Naive thymus-derived CD8-positive, alpha-beta T cell (primary cell): ENCODE results near the gene FBXW8. TPM values are rescaled to one million over a fixed set of nuclear protein-coding genes. Genes with fewer than 3 reads are reported as not detected.

Experiments
- ATAC-seq, 2 donors: fragments of 150-1000 bp; cut with Tn5 transposase in 1 of 2; sonication (Bioruptor Pico), chemical (Tn5 transposase) in 1 of 2; 1 replicate in 1 of 2; 2 replicates in 1 of 2; pipeline ENCODE4 v1.10.0; 2021; ENCODE audit warnings: mild to moderate bottlenecking in 2 of 2, moderate library complexity in 2 of 2
- POLR2A ChIA-PET: fragments of 350-600 bp; sonication (Branson Sonifier 250); formaldehyde crosslinking; loops from one replicate; lab custom pipeline; 2021; ENCODE audit warnings: antibody characterized with exemption; lab: Charles Lee
- DNase-seq, 10 donors: peaks; one replicate each; pipeline versions ENCODE4 v3.0.0 to v3.0.0-alpha.2; 2020 to 2022
- H3K27ac Mint-ChIP-seq, 10 donors: one replicate each; pipeline ENCODE4 v1.8.0; 2020 to 2022; ENCODE audit warnings: mild to moderate bottlenecking in 10 of 10, mixed read lengths in 10 of 10, moderate library complexity in 4 of 10, inconsistent platforms in 1 of 10
- H3K27me3 Mint-ChIP-seq, 5 donors: one replicate each; pipeline ENCODE4 v1.8.0; 2021 to 2022; ENCODE audit warnings: mixed read lengths in 5 of 5
- H3K36me3 Mint-ChIP-seq, 3 donors: one replicate each; pipeline ENCODE4 v1.8.0; 2020 to 2022; ENCODE audit warnings: mixed read lengths in 3 of 3, mild to moderate bottlenecking in 2 of 3, inconsistent platforms in 1 of 3
- H3K4me1 Mint-ChIP-seq, 4 donors: one replicate each; pipeline ENCODE4 v1.8.0; 2021 to 2022; ENCODE audit warnings: mixed read lengths in 4 of 4
- H3K4me3 Mint-ChIP-seq, 10 donors: one replicate each; pipeline ENCODE4 v1.8.0; 2020 to 2022; ENCODE audit warnings: mild to moderate bottlenecking in 10 of 10, mixed read lengths in 10 of 10, moderate library complexity in 6 of 10, inconsistent platforms in 1 of 10
- H3K9me3 Mint-ChIP-seq, 9 donors: one replicate each; pipeline ENCODE4 v1.8.0; 2020 to 2022; ENCODE audit warnings: mixed read lengths in 9 of 9, mild to moderate bottlenecking in 3 of 9, inconsistent platforms in 1 of 9, moderate library complexity in 1 of 9
- polyA plus RNA-seq, 3 donors: library from polyadenylated mRNA; unstranded; fragments of 300-500 nt; fragmentation: Illumina TruSeq; gene quantifications; one replicate each; pipeline ENCODE4 v1.2.3, GENCODE V29; 2021
- total RNA-seq, 8 experiments: library from RNA in 2 of 8; stranded (reverse) in 2 of 8; gene quantifications; one replicate each; pipeline ENCODE4 v1.2.3 and lab custom pipeline; 2021 to 2026

FBXW8 gene
- total RNA-seq (10 to 100 TPM; 17.0 to 18.3 TPM), polyA plus RNA-seq (1 to 10 TPM; 5.3 to 9.0 (median 6.4) TPM), total RNA-seq (lab: John Stamatoyannopoulos, UW) (11.3 to 31.7 (median 21.8) reads per million in 6 experiments)

GRCh38 chr12:116910645-116911451 lies at the start of gene FBXW8:
Gene FBXW8, plus strand, starts transcription at chr12:116910950. Its CDS starts 88 bp downstream, at chr12:116911038.
- POLR2A ChIA-PET: interaction anchor here (0.5 to 2.9 kb wide), 3 partner anchors 9 to 1445 kb away, joined by 3 to 10 read pairs (median 3); no protein-coding TSS in a partner anchor
- Mint-ChIP-seq H3K9me3 (no peaks in the 10 kb centered on the region), H3K27ac (peak within 1 kb of the TSS; percentile 78 to 97 (median 90)), H3K36me3 (peaks cover 0 to 8% (median 6%) of the 10 kb centered on the region in 3 donors), H3K4me3 (peak within 1 kb of the TSS; percentile 86 to 99 (median 95)), H3K4me1 (peaks cover 18 to 41% (median 38%) of the 10 kb centered on the region in 4 donors), H3K27me3 (no peaks in the 10 kb centered on the region)
- DNase-seq (peak; percentile 29 to 76 (median 56)), ATAC-seq (peak; percentile 87 to 90)

DNA sequence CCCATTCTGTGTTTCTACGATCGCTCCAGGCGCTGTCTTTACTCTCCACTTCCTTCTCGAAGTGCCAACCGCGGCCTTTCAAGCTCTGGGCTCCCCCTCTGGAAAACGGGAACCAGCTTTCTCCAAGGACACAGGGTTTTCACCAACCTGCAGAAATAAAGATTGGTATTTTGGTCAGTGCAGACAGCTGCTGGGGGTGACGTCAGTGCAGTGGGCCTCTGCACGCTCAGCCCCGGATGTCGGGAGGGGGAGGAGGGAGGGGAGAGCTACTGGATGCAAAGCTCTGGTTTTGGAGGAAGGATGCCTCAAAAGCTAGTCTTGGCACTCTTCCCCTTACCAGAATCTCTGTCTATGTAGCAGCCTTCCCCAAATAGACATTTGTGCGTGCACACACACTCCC lies 49.4 kb upstream of the FBXW8 start:
- no peak overlapping the region for H3K27ac Mint-ChIP-seq
- no peak overlapping the region for H3K4me3 Mint-ChIP-seq
- peaks cover 0 to under 1% (median 0%) of the 10 kb centered on the region in 9 donors for H3K9me3 Mint-ChIP-seq
- H3K36me3 Mint-ChIP-seq: no peaks in the 10 kb centered on the region
- H3K4me1 Mint-ChIP-seq: peaks cover 5 to 27% (median 9%) of the 10 kb centered on the region in 4 donors
- peak; percentile 75 to 79 for ATAC-seq
- H3K27me3 Mint-ChIP-seq: peaks cover 9 to 31% (median 19%) of the 10 kb centered on the region in 5 donors
- POLR2A ChIA-PET: no interaction called here
- DNase-seq: peak in 6 of 10 donors; percentile 16 to 73 (median 36)

DNA sequence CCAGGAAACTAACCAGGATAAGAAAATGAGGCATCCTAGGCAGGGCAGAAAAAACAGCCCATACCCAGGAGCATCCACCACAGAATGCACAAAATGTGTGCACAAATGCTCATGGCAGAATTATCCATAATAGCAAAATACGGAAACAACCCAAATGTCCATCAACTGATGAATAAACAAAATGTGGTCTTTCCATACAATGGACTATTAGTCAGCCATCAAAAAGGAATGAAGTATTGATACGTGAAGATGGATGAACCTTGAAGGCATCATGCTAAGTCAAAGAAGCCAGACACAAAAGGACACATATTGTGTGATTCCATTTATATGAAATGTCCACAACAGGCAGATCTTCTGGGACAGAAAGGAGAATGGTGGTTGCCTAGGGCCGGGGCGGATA lies 48.6 kb upstream of the FBXW8 start:
- H3K9me3 Mint-ChIP-seq: peaks cover 0 to 4% (median 0%) of the 10 kb centered on the region in 9 donors
- DNase-seq: no peak
- peaks cover 5 to 25% (median 9%) of the 10 kb centered on the region in 4 donors for H3K4me1 Mint-ChIP-seq
- no peak for ATAC-seq
- no peaks in the 10 kb centered on the region for H3K36me3 Mint-ChIP-seq
- POLR2A ChIA-PET: no interaction called here
- H3K4me3 Mint-ChIP-seq: no peak overlapping the region
- peak overlapping the region in 1 of 10 donors; percentile 31 for H3K27ac Mint-ChIP-seq
- peaks cover 6 to 23% (median 14%) of the 10 kb centered on the region in 5 donors for H3K27me3 Mint-ChIP-seq

DNA sequence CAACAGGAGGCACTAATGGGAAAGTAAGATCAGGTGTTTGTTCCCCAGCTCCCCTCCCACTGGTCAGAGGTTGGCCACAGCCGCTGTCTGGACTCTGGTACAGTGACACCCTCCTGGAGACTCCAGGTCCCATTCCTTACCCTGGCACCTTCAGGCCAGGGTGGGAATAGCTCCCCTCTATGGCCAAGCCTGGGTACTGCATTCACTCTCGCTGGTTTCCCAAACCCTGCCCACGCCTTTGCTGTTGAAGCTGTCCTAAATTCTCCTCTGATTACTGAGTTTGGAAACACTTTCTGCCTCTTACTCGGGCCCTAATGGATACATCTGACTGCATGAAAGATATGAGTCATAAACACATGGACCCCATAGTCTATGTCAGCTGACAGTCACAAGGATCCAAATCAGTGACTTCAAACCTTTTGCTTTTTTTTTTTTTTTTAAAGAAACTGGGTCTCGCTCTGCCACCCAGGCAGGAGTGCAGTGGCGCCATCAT lies 47.4 kb upstream of the FBXW8 start:
- peaks cover 2 to 15% (median 7%) of the 10 kb centered on the region in 5 donors for H3K27me3 Mint-ChIP-seq
- ATAC-seq: no peak

DNA sequence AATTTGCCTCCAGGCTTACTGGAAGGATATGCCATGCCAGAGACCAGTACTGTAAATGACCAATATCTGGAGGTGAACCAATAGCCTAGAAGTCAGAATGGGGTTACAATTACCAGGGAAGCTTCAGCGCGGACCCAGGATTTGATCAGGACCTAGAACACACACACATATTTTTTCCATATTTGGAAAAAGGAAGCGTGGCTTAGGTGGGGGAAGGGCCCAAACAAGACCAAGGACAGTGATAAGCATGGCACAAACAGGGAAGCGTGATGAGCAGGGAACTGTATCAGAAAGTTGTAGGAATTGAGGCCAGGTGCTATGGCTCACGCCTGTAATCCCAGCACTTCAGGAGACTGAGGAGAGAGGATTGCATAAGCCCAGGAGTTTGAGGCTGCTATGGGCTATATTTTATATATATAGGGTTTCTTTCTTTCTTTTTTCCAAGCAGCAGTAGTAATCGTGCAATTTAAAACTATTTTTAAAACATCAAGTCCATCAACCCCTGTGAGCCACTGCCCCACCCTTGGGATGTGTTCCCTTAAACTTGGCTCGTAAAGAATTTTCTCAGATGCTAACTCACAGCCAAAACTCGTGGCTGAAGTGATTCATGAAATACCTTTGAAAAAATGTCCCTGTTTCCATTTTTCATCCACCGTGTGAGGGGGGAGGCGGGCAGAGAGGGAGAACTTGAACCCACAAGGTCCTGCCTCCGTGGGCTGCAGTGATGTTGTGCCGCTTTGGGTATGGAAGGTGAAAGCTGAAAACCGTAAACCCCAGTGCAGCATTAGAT lies 46.2 kb upstream of the FBXW8 start:
- Mint-ChIP-seq H3K4me1 (peaks cover 3 to 13% (median 7%) of the 10 kb centered on the region in 4 donors), H3K4me3 (no peak overlapping the region), H3K27me3 (peaks cover 1 to 9% (median 3%) of the 10 kb centered on the region in 5 donors), H3K27ac (peak overlapping the region in 1 of 10 donors; percentile 5), H3K9me3 (peaks cover 0 to 4% (median 0%) of the 10 kb centered on the region in 9 donors), H3K36me3 (no peaks in the 10 kb centered on the region)
- no peak for DNase-seq
- POLR2A ChIA-PET: no interaction called here
- no peak for ATAC-seq

More for the DNA sequence above, 47.4 kb upstream of the FBXW8 start:
- no peak for DNase-seq
- H3K36me3 Mint-ChIP-seq: no peaks in the 10 kb centered on the region
- peaks cover 0 to 4% (median 0%) of the 10 kb centered on the region in 9 donors for H3K9me3 Mint-ChIP-seq
- H3K4me1 Mint-ChIP-seq: peaks cover 3 to 15% (median 7%) of the 10 kb centered on the region in 4 donors
- H3K4me3 Mint-ChIP-seq: no peak overlapping the region
- POLR2A ChIA-PET: no interaction called here
- peak overlapping the region in 1 of 10 donors; percentile 26 for H3K27ac Mint-ChIP-seq

DNA sequence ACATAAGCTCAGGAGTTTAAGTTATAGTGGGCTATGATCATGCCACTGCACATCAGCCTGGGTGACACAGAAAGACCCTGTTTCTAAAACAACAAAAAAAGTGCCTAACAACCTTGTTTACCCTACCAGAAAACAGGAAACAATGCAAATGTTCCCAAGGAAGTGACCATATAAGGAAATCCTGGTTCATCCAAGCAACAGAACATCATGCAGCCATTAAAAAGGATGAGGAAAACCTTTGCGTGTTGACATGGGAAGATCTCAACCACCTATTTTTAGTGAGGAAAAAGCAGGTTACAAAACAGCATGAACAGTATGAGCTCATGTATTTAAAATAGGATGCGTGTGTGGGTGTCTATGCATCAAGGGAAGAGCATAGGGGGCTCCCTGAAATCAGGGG lies 43.2 kb upstream of the FBXW8 start:
- peaks cover 0 to 3% (median under 1%) of the 10 kb centered on the region in 4 donors for H3K4me1 Mint-ChIP-seq
- POLR2A ChIA-PET: no interaction called here
- no peak for DNase-seq
- no peak overlapping the region for H3K4me3 Mint-ChIP-seq
- no peak overlapping the region for H3K27ac Mint-ChIP-seq
- H3K36me3 Mint-ChIP-seq: no peaks in the 10 kb centered on the region
- H3K27me3 Mint-ChIP-seq: peaks cover 0 to 4% (median 2%) of the 10 kb centered on the region in 5 donors
- no peak for ATAC-seq
- peaks cover 0 to 4% (median 0%) of the 10 kb centered on the region in 9 donors for H3K9me3 Mint-ChIP-seq

DNA sequence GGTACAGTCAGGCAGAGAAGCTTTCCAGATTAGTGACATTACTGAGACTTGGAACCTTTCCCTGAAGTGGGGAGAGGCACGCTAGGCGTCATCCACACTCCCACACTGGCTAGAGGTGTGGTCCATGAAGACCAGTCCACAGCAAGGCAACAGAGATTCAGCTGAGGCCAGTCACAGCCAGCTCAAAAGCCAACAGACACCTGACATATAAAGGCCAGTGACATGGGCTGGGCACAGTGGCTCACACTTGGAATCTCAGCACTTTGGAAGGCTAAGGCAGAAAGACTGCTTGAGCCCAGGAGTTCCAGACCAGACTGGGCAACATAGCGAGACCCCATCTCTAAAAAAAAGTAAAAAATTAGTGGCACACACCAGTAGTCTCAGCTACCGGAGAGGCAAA lies 40.4 kb upstream of the FBXW8 start:
- Mint-ChIP-seq H3K27me3 (peaks cover 0 to 18% (median 10%) of the 10 kb centered on the region in 5 donors), H3K27ac (no peak overlapping the region), H3K4me3 (no peak overlapping the region), H3K4me1 (peaks cover 4 to 20% (median 7%) of the 10 kb centered on the region in 4 donors), H3K36me3 (no peaks in the 10 kb centered on the region), H3K9me3 (peaks cover 0 to 11% (median 3%) of the 10 kb centered on the region in 9 donors)
- POLR2A ChIA-PET: no interaction called here
- ATAC-seq (no peak), DNase-seq (no peak)

DNA sequence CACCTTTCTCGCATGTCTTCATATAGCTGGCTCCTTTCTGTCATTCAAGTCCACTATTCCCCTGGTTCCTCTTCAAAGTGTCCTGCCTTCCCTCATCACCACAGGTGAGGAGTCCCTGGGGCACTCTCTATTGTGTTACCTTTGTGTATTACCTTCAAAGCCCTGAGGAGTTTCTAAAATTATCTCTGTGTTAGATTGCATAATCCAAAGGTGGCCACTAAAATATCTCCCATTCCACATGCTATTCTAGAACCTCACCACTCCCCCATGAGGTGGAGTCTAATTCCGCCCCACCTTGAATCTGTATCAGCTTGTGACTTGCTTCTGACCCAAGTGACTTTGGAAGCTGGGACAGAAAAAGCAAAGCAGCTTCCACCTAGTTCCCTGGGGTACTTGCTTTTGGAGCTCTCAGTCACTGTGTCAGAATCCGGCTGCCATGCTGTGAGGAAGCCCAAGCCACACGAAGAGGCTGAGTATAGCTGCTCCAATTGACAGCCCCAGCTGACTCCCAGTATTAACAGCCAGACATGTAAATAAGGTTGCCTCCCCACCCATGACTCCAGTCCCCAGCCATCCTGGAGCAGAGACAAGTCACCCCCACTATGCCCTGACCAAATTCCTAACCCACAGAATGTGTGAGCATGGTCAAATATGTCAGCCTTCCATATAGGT lies 36.3 kb upstream of the FBXW8 start:
- ATAC-seq (no peak), DNase-seq (no peak)
- POLR2A ChIA-PET: no interaction called here
- Mint-ChIP-seq H3K27me3 (peaks cover 14 to 56% (median 37%) of the 10 kb centered on the region in 5 donors), H3K9me3 (peaks cover 0 to 11% (median 3%) of the 10 kb centered on the region in 9 donors), H3K4me3 (no peak overlapping the region), H3K27ac (no peak overlapping the region), H3K36me3 (peaks cover 0 to 2% (median 0%) of the 10 kb centered on the region in 3 donors), H3K4me1 (peaks cover 12 to 33% (median 18%) of the 10 kb centered on the region in 4 donors)

DNA sequence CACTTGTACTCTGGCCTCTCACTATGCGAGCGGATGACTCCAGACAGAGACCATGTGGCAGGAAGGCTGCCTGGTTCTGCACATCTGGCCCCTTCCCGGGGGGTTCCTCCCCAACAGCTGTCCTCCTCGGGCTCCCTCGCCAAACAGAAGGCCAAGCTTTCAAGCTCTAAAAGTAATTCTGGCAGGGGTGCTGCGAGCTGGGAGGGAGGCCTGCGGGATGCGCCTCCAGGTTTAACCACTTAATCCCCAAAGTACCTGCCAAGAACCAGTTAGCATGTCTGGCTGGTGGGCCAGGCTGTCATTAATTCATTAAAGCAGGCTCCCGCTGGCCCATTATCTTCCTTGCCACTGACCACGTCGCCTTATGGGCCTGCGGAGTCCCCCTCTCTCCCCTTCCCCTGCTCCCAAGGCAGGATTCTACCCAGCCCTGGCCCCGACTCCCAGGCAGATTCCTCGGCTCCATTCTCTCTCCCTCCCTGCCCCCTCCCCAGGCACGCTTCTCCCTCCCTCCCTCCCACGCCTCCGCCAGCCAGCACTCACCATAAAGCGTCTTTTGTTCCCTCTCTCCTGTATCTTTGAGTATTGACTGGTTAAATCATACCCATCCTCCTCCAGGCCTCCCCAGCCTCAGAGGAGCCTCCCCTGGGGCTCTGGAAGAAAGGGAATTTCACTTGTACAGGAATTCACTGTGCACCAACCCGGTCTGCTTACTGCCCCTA lies 34.4 kb upstream of the FBXW8 start:
- POLR2A ChIA-PET: interaction anchor here (0.6 kb wide), 1 partner anchor 10 kb away, joined by 5 read pairs; no protein-coding TSS in a partner anchor
- ATAC-seq (no peak), DNase-seq (no peak)
- Mint-ChIP-seq H3K4me3 (no peak overlapping the region), H3K4me1 (peaks cover 22 to 48% (median 29%) of the 10 kb centered on the region in 4 donors), H3K36me3 (peaks cover 0 to 5% (median 0%) of the 10 kb centered on the region in 3 donors), H3K9me3 (peaks cover 0 to 11% (median 3%) of the 10 kb centered on the region in 9 donors), H3K27ac (no peak overlapping the region), H3K27me3 (peaks cover 24 to 72% (median 48%) of the 10 kb centered on the region in 5 donors)

GRCh38 chr12:116878567-116879508 lies 31.9 kb upstream of the FBXW8 start:
- Mint-ChIP-seq H3K4me1 (peaks cover 17 to 50% (median 36%) of the 10 kb centered on the region in 4 donors), H3K9me3 (peaks cover 0 to 11% (median 3%) of the 10 kb centered on the region in 9 donors), H3K4me3 (peak overlapping the region; percentile 75 to 99 (median 88)), H3K27ac (no peak overlapping the region), H3K27me3 (peaks cover 34 to 88% (median 62%) of the 10 kb centered on the region in 5 donors), H3K36me3 (peaks cover 0 to 5% (median 0%) of the 10 kb centered on the region in 3 donors)
- peak in 1 of 2 donors; percentile 11 for ATAC-seq
- no peak for DNase-seq
- POLR2A ChIA-PET: no interaction called here
